Neural progenitor cell (in vitro differentiated cells): ENCODE measurements around the gene PLEKHH2. TPM values are rescaled to one million over a fixed set of nuclear protein-coding genes. Genes with fewer than 3 reads are reported as not detected.

ENCODE experiments used
- DNase-seq: peaks from one replicate; pipeline ENCODE4 v3.0.0-alpha.2; 2016; ENCODE audit warnings: low spot score
- H2AFZ ChIP-seq: fragments of 200-600 bp; sonication (generic); replicated peaks from 2 replicates; pipeline ENCODE4 v1.6.1; 2016; ENCODE audit warnings: antibody characterized with exemption
- H3F3A ChIP-seq: fragments of 200-600 bp; sonication (generic); 2 replicates; pipeline ENCODE4 v1.6.1; 2016; ENCODE audit warnings: antibody characterized with exemption, low read depth
- H3K27ac ChIP-seq: fragments of 200-600 bp; sonication (generic); 2 replicates; pipeline ENCODE4 v1.5.1; 2016; ENCODE audit warnings: mild to moderate bottlenecking
- H3K27me3 ChIP-seq: fragments of 200-600 bp; sonication (generic); 2 replicates; pipeline ENCODE4 v1.6.1; 2016; ENCODE audit warnings: mild to moderate bottlenecking, moderate library complexity
- H3K36me3 ChIP-seq: fragments of 200-600 bp; sonication (generic); 2 replicates; pipeline ENCODE4 v1.5.1; 2016
- H3K4me1 ChIP-seq: fragments of 200-600 bp; sonication (generic); 2 replicates; pipeline ENCODE4 v1.6.1; 2016; ENCODE audit warnings: mixed run types
- H3K4me2 ChIP-seq: fragments of 200-600 bp; sonication (generic); 2 replicates; pipeline ENCODE4 v1.6.1; 2016
- H3K4me3 ChIP-seq: fragments of 200-600 bp; sonication (generic); 2 replicates; pipeline ENCODE4 v1.5.1; 2016
- H3K79me2 ChIP-seq: fragments of 200-600 bp; sonication (generic); 2 replicates; pipeline ENCODE4 v1.6.1; 2016; ENCODE audit warnings: low read depth
- H3K9ac ChIP-seq: fragments of 200-600 bp; sonication (generic); 2 replicates; pipeline ENCODE4 v1.6.1; 2016
- H3K9me3 ChIP-seq: fragments of 200-600 bp; sonication (generic); 2 replicates; pipeline ENCODE4 v1.5.1; 2016; ENCODE audit warnings: low read depth
- H4K20me1 ChIP-seq: fragments of 200-600 bp; sonication (generic); 2 replicates; pipeline ENCODE4 v1.6.1; 2016; ENCODE audit warnings: low read depth
- H3K27ac Mint-ChIP-seq: 3 replicates; pipeline ENCODE4 v1.8.0; 2021; ENCODE audit warnings: mixed read lengths
- H3K27me3 Mint-ChIP-seq: 2 replicates; pipeline ENCODE4 v1.8.0; 2022; ENCODE audit warnings: low read depth, mild to moderate bottlenecking, inconsistent platforms, moderate library complexity, mixed read lengths; ENCODE audit not compliant: insufficient read depth
- H3K36me3 Mint-ChIP-seq: 3 replicates; pipeline ENCODE4 v1.8.0; 2021; ENCODE audit warnings: mixed read lengths
- H3K4me1 Mint-ChIP-seq: 3 replicates; pipeline ENCODE4 v1.8.0; 2021; ENCODE audit warnings: mixed read lengths
- H3K4me3 Mint-ChIP-seq: 3 replicates; pipeline ENCODE4 v1.8.0; 2021; ENCODE audit warnings: mild to moderate bottlenecking, moderate library complexity, mixed read lengths
- H3K9me3 Mint-ChIP-seq: 3 replicates; pipeline ENCODE4 v1.8.0; 2020; ENCODE audit warnings: mixed read lengths
- CTCF ChIP-seq: fragments of 200-600 bp; sonication (generic); IDR thresholded peaks from 2 replicates; pipeline ENCODE4 v1.5.1; 2017; ENCODE audit warnings: antibody characterized with exemption, mild to moderate bottlenecking
- EZH2 ChIP-seq: fragments of 200-600 bp; sonication (generic); IDR thresholded peaks from 2 replicates; pipeline ENCODE4 v1.6.1; 2017; ENCODE audit warnings: antibody characterized with exemption, mild to moderate bottlenecking, moderate library complexity
- EZH2phosphoT487 ChIP-seq: fragments of 200-600 bp; sonication (generic); IDR thresholded peaks from 2 replicates; pipeline ENCODE4 v1.6.1; 2017; ENCODE audit warnings: antibody characterized with exemption
- total RNA-seq: library from RNA; depleted of rRNA; stranded (reverse); fragments of >200 nt; gene quantifications from 2 replicates; pipeline ENCODE4 v1.2.3, GENCODE V29; 2015; ENCODE audit warnings: low replicate concordance

PLEKHH2 gene
- total RNA-seq, 1 donor from 2014 or later: 11.2 TPM

- H3K27ac Mint-ChIP-seq: no peak overlapping the region
- H3K36me3 ChIP-seq: no peaks in the 10 kb centered on the region
- no peak overlapping the region for H3K4me3 ChIP-seq
- no peaks in the 10 kb centered on the region for H4K20me1 ChIP-seq
- no peaks in the 10 kb centered on the region for H3K27me3 Mint-ChIP-seq
- no peak overlapping the region for H3K9ac ChIP-seq
- no peaks in the 10 kb centered on the region for H3K27me3 ChIP-seq
- no peaks in the 10 kb centered on the region for H3K79me2 ChIP-seq
- H3K4me2 ChIP-seq: no peak overlapping the region
- H3K9me3 ChIP-seq: no peaks in the 10 kb centered on the region
- TF ChIP-seq CTCF (no peak), EZH2 (no peak), EZH2phosphoT487 (no peak)
- H3K36me3 Mint-ChIP-seq: peaks cover 11% of the 10 kb centered on the region
- no peaks in the 10 kb centered on the region for H3K4me1 ChIP-seq
- no peaks in the 10 kb centered on the region for H3K9me3 Mint-ChIP-seq
- no peak for DNase-seq
- no peaks in the 10 kb centered on the region for H3F3A ChIP-seq
- H3K27ac ChIP-seq: no peak overlapping the region
- no peaks in the 10 kb centered on the region for H3K4me1 Mint-ChIP-seq
- no peak overlapping the region for H3K4me3 Mint-ChIP-seq
- H2AFZ ChIP-seq: no peak overlapping the region
Observed at GRCh38 chr2:43802135-43802534, 165.1 kb downstream of the PLEKHH2 start.

GRCh38 chr2:43803113-43803512 is 166.1 kb downstream of the PLEKHH2 start:
- H3K27ac ChIP-seq: no peak overlapping the region
- no peaks in the 10 kb centered on the region for H3F3A ChIP-seq
- H3K4me2 ChIP-seq: no peak overlapping the region
- Mint-ChIP-seq H3K4me3 (no peak overlapping the region), H3K27ac (no peak overlapping the region), H3K4me1 (no peaks in the 10 kb centered on the region), H3K36me3 (peaks cover 12% of the 10 kb centered on the region), H3K27me3 (no peaks in the 10 kb centered on the region), H3K9me3 (no peaks in the 10 kb centered on the region)
- H3K36me3 ChIP-seq: no peaks in the 10 kb centered on the region
- H3K4me1 ChIP-seq: no peaks in the 10 kb centered on the region
- no peak for TF ChIP-seq EZH2
- TF ChIP-seq CTCF: no peak
- TF ChIP-seq EZH2phosphoT487: no peak
- H3K79me2 ChIP-seq: no peaks in the 10 kb centered on the region
- no peak overlapping the region for H3K9ac ChIP-seq
- no peaks in the 10 kb centered on the region for H3K27me3 ChIP-seq
- no peaks in the 10 kb centered on the region for H3K9me3 ChIP-seq
- DNase-seq: no peak
- H4K20me1 ChIP-seq: no peaks in the 10 kb centered on the region
- no peak overlapping the region for H3K4me3 ChIP-seq
- H2AFZ ChIP-seq: no peak overlapping the region

DNA sequence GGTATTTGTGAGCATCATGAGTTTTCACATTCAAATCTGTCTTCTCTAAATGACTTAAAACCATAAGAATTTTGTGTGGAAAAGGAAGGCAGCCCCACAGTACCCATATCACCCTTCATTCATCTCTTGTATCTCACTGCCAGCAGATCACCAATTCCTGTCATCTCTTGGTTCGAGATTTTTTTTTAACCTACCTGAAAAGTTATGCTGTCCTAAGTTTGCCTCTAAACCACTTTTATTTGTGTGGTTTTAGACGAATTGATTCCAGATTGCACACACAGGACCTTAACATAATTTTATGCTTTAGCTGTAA is 169.6 kb downstream of the PLEKHH2 start:
- Histone ChIP-seq H4K20me1 (no peaks in the 10 kb centered on the region), H3K27me3 (no peaks in the 10 kb centered on the region), H3K36me3 (no peaks in the 10 kb centered on the region), H3F3A (no peaks in the 10 kb centered on the region), H3K4me3 (no peak overlapping the region), H3K79me2 (no peaks in the 10 kb centered on the region), H2AFZ (no peak overlapping the region), H3K27ac (no peak overlapping the region), H3K4me2 (no peak overlapping the region), H3K9ac (no peak overlapping the region), H3K4me1 (no peaks in the 10 kb centered on the region), H3K9me3 (no peaks in the 10 kb centered on the region)
- H3K9me3 Mint-ChIP-seq: no peaks in the 10 kb centered on the region
- no peak overlapping the region for H3K4me3 Mint-ChIP-seq
- peaks cover 12% of the 10 kb centered on the region for H3K36me3 Mint-ChIP-seq
- no peak overlapping the region for H3K27ac Mint-ChIP-seq
- H3K27me3 Mint-ChIP-seq: no peaks in the 10 kb centered on the region
- no peak for DNase-seq
- TF ChIP-seq EZH2phosphoT487 (no peak), EZH2 (no peak), CTCF (no peak)
- no peaks in the 10 kb centered on the region for H3K4me1 Mint-ChIP-seq

DNA sequence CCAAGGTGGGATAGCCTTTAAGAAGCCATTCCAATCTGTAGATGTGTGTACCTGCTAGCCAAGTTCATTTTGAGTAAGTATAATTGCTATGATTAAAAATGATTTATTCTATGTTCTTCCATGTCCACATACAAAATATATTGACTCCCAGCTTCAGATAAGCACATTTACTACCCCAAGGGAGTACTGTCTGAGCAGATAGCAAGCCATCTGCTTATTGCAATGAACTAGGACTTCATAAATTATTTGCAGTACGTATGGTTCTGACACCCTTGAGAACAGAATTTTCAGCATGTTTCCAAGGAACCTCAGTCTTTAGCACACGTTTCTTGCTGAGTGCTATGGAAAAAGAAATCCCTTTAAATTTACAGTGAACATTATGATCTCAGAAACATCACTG is 173.4 kb downstream of the PLEKHH2 start:
- no peak for DNase-seq
- TF ChIP-seq EZH2 (no peak), CTCF (no peak), EZH2phosphoT487 (no peak)
- Histone ChIP-seq H3K9ac (no peak overlapping the region), H3F3A (no peaks in the 10 kb centered on the region), H4K20me1 (no peaks in the 10 kb centered on the region), H3K27ac (no peak overlapping the region), H3K36me3 (no peaks in the 10 kb centered on the region), H3K4me2 (no peak overlapping the region), H3K4me1 (no peaks in the 10 kb centered on the region), H3K27me3 (no peaks in the 10 kb centered on the region), H3K9me3 (no peaks in the 10 kb centered on the region), H2AFZ (no peak overlapping the region), H3K79me2 (no peaks in the 10 kb centered on the region), H3K4me3 (no peak overlapping the region)
- no peak overlapping the region for H3K27ac Mint-ChIP-seq
- no peaks in the 10 kb centered on the region for H3K9me3 Mint-ChIP-seq
- H3K27me3 Mint-ChIP-seq: no peaks in the 10 kb centered on the region
- H3K36me3 Mint-ChIP-seq: peaks cover 7% of the 10 kb centered on the region
- H3K4me3 Mint-ChIP-seq: no peak overlapping the region
- peaks cover 2% of the 10 kb centered on the region for H3K4me1 Mint-ChIP-seq
